CD14-positive monocyte (primary cell): ENCODE measurements around the gene ADIRF. TPM values are rescaled to one million over a fixed set of nuclear protein-coding genes. Genes with fewer than 3 reads are reported as not detected.
A peak's percentile ranks its signal among the peaks of the same experiment; 100 is the strongest.

Source experiments
- DNase-seq, 3 donors: peaks; one replicate each; pipeline ENCODE4 v3.0.0-alpha.2; 2011 to 2022
- H2AFZ ChIP-seq: 2 replicates; pipeline ENCODE4 v1.6.0; 2012; ENCODE audit warnings: mild to moderate bottlenecking, low read depth, low read length, inconsistent platforms; ENCODE audit not compliant: insufficient read depth, poor library complexity, severe bottlenecking
- H3K27ac ChIP-seq, 2 donors: 1 replicate in 1 of 2; 2 replicates in 1 of 2; pipeline ENCODE4 v1.5.1; 2012 to 2013; ENCODE audit warnings: low read length in 2 of 2, control low read depth in 1 of 2, inconsistent platforms in 1 of 2, low read depth in 1 of 2, mild to moderate bottlenecking in 1 of 2
- H3K27me3 ChIP-seq, 2 donors: one replicate each; pipeline versions ENCODE4 v1.6.0 to v1.6.1; 2011 to 2013; ENCODE audit warnings: low read length in 2 of 2; ENCODE audit not compliant: control insufficient read depth in 2 of 2, insufficient read depth in 2 of 2
- H3K36me3 ChIP-seq, 2 donors: replicated peaks in 1 of 2; 1 replicate in 1 of 2; 2 replicates in 1 of 2; pipeline versions ENCODE4 v1.5.1 to v1.6.1; 2012 to 2013; ENCODE audit warnings: low read length in 2 of 2, control low read depth in 1 of 2, inconsistent platforms in 1 of 2, mild to moderate bottlenecking in 1 of 2; ENCODE audit not compliant: insufficient read depth in 2 of 2, control insufficient read depth in 1 of 2
- H3K4me1 ChIP-seq, 2 donors: 1 replicate in 1 of 2; 2 replicates in 1 of 2; pipeline versions ENCODE4 v1.5.1 to v1.6.1; 2012 to 2013; ENCODE audit warnings: low read length in 2 of 2, control low read depth in 1 of 2, inconsistent platforms in 1 of 2, mild to moderate bottlenecking in 1 of 2, moderate library complexity in 1 of 2; ENCODE audit not compliant: insufficient read depth in 2 of 2, control insufficient read depth in 1 of 2
- H3K4me2 ChIP-seq: replicated peaks from 2 replicates; pipeline ENCODE3; 2012; ENCODE audit warnings: low read length, moderate library complexity, mild to moderate bottlenecking; ENCODE audit not compliant: poor library complexity, severe bottlenecking; ENCODE audit errors: extremely low read depth
- H3K4me3 ChIP-seq, 3 experiments: fragments of 200-600 bp in 1 of 3; sonication (generic) in 1 of 3; replicated peaks in 1 of 3; 1 replicate in 2 of 3; 2 replicates in 1 of 3; pipeline ENCODE4 v1.5.1; 2011 to 2013; ENCODE audit warnings: low read length in 3 of 3, mild to moderate bottlenecking in 3 of 3, control low read depth in 2 of 3, low read depth in 2 of 3, inconsistent platforms in 1 of 3, moderate library complexity in 1 of 3
- H3K79me2 ChIP-seq: 2 replicates; pipeline ENCODE4 v1.6.0; 2012; ENCODE audit warnings: mild to moderate bottlenecking, control low read depth, inconsistent platforms, low read length, moderate library complexity; ENCODE audit not compliant: insufficient read depth
- H3K9ac ChIP-seq: 2 replicates; pipeline ENCODE4 v1.6.0; 2017; ENCODE audit warnings: low read length, mild to moderate bottlenecking; ENCODE audit not compliant: insufficient read depth, poor library complexity, severe bottlenecking
- H3K9me3 ChIP-seq, 2 donors: replicated peaks in 1 of 2; 1 replicate in 1 of 2; 2 replicates in 1 of 2; pipeline versions ENCODE4 v1.5.1 to v1.6.1; 2012 to 2013; ENCODE audit warnings: low read length in 2 of 2, control low read depth in 1 of 2; ENCODE audit not compliant: control insufficient read depth in 1 of 2, insufficient read depth in 1 of 2
- H4K20me1 ChIP-seq: 2 replicates; pipeline ENCODE4 v1.6.0; 2012; ENCODE audit warnings: mild to moderate bottlenecking, low read length, control low read depth, moderate library complexity; ENCODE audit not compliant: insufficient read depth
- H3K27ac Mint-ChIP-seq, 7 donors: one replicate each; pipeline ENCODE4 v1.8.0; 2020; ENCODE audit warnings: mild to moderate bottlenecking in 7 of 7, mixed read lengths in 7 of 7, moderate library complexity in 6 of 7, inconsistent platforms in 2 of 7
- H3K27me3 Mint-ChIP-seq, 3 donors: one replicate each; pipeline ENCODE4 v1.8.0; 2021 to 2022; ENCODE audit warnings: low read depth in 3 of 3, mild to moderate bottlenecking in 3 of 3, mixed read lengths in 3 of 3, moderate library complexity in 3 of 3, inconsistent platforms in 1 of 3
- H3K36me3 Mint-ChIP-seq, 2 donors: one replicate each; pipeline ENCODE4 v1.8.0; 2020; ENCODE audit warnings: mixed read lengths in 2 of 2, inconsistent platforms in 1 of 2, mild to moderate bottlenecking in 1 of 2
- H3K4me1 Mint-ChIP-seq: one replicate; pipeline ENCODE4 v1.8.0; 2020; ENCODE audit warnings: mild to moderate bottlenecking, mixed read lengths
- H3K4me3 Mint-ChIP-seq, 2 donors: one replicate each; pipeline ENCODE4 v1.8.0; 2020; ENCODE audit warnings: mild to moderate bottlenecking in 2 of 2, mixed read lengths in 2 of 2, moderate library complexity in 1 of 2
- H3K9me3 Mint-ChIP-seq, 7 donors: one replicate each; pipeline ENCODE4 v1.8.0; 2020 to 2022; ENCODE audit warnings: mixed read lengths in 7 of 7, mild to moderate bottlenecking in 6 of 7, moderate library complexity in 6 of 7, inconsistent platforms in 2 of 7
- WGBS: methylation state at CpG from one replicate; pipeline ENCODE4 v1.1.5; 2013; ENCODE audit warnings: missing lambda C conversion rate; ENCODE audit not compliant: insufficient coverage; 5-methylcytosine and 5-hydroxymethylcytosine counted together
- intact Hi-C, 2 donors: fragments of 100-400 bp; cut with micrococcal nuclease; formaldehyde crosslinking; loops; one replicate each; pipeline versions ENCODE4 v1.15.0 to v1.15.1; 2023
- polyA plus RNA-seq, 3 donors: library from polyadenylated mRNA; depleted of rRNA in 1 of 3; unstranded in 2 of 3; stranded (reverse) in 1 of 3; fragments of 300-500 nt in 2 of 3; fragments of >200 nt in 1 of 3; fragmentation: Illumina TruSeq in 2 of 3; gene quantifications; 1 replicate in 2 of 3; 2 replicates in 1 of 3; pipeline ENCODE4 v1.2.3, GENCODE V29; 2012 to 2021
- TF ChIP-seq, protein P1 (sequence below): fragments of 200-600 bp; IDR thresholded peaks from one replicate; pipeline ENCODE4 v1.8.0; 2022; ENCODE audit warnings: antibody characterized with exemption, mild to moderate bottlenecking

Gene ADIRF
- polyA plus RNA-seq, 3 donors, result 0.19 TPM; not detected in 2

DNA sequence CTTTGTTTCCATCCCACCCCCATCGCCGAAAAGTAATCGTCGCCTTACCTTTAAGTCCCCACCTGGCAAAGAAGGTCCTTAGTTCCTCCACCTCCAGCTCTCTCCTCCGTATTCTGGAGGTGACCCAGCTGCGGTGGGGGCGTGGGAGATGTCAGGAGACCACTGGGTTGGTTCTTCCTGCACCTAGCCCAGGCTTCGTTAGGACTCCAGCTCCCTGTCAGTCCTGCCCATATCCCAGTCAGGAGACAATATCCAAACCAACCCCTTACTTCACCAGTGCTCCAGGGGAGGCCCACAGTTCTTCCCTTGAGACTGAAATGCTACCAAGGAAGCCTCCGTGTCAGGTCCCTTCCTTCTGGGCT, 693 bp downstream of the ADIRF start:
- Histone ChIP-seq H3K4me3 (no peak overlapping the region), H3K27ac (no peak overlapping the region), H3K79me2 (no peaks in the 10 kb centered on the region), H2AFZ (no peak overlapping the region), H3K36me3 (no peaks in the 10 kb centered on the region), H3K9ac (no peak overlapping the region), H3K4me2 (no peak overlapping the region), H3K9me3 (no peaks in the 10 kb centered on the region), H3K27me3 (peaks cover 19 to 49% of the 10 kb centered on the region in 2 donors), H4K20me1 (no peaks in the 10 kb centered on the region), H3K4me1 (peaks cover 40 to 50% of the 10 kb centered on the region in 2 donors)
- H3K4me1 Mint-ChIP-seq, result peaks cover 39% of the 10 kb centered on the region
- H3K9me3 Mint-ChIP-seq, result peaks cover 0 to 7% (median 0%) of the 10 kb centered on the region in 7 donors
- peaks cover 52 to 85% (median 59%) of the 10 kb centered on the region in 3 donors for H3K27me3 Mint-ChIP-seq
- DNase-seq, result no peak
- H3K27ac Mint-ChIP-seq, result peak overlapping the region in 2 of 7 donors; percentile 23 to 76
- 56% methylated on average over 1 of the region's 9 CpGs for WGBS
- H3K4me3 Mint-ChIP-seq, result peak overlapping the region in 1 of 2 donors; percentile 70
- peaks cover 0 to 4% of the 10 kb centered on the region in 2 donors for H3K36me3 Mint-ChIP-seq
- intact Hi-C loops, result no loop called here
- TF ChIP-seq, protein P1, sequence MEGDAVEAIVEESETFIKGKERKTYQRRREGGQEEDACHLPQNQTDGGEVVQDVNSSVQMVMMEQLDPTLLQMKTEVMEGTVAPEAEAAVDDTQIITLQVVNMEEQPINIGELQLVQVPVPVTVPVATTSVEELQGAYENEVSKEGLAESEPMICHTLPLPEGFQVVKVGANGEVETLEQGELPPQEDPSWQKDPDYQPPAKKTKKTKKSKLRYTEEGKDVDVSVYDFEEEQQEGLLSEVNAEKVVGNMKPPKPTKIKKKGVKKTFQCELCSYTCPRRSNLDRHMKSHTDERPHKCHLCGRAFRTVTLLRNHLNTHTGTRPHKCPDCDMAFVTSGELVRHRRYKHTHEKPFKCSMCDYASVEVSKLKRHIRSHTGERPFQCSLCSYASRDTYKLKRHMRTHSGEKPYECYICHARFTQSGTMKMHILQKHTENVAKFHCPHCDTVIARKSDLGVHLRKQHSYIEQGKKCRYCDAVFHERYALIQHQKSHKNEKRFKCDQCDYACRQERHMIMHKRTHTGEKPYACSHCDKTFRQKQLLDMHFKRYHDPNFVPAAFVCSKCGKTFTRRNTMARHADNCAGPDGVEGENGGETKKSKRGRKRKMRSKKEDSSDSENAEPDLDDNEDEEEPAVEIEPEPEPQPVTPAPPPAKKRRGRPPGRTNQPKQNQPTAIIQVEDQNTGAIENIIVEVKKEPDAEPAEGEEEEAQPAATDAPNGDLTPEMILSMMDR, result no peak

DNA sequence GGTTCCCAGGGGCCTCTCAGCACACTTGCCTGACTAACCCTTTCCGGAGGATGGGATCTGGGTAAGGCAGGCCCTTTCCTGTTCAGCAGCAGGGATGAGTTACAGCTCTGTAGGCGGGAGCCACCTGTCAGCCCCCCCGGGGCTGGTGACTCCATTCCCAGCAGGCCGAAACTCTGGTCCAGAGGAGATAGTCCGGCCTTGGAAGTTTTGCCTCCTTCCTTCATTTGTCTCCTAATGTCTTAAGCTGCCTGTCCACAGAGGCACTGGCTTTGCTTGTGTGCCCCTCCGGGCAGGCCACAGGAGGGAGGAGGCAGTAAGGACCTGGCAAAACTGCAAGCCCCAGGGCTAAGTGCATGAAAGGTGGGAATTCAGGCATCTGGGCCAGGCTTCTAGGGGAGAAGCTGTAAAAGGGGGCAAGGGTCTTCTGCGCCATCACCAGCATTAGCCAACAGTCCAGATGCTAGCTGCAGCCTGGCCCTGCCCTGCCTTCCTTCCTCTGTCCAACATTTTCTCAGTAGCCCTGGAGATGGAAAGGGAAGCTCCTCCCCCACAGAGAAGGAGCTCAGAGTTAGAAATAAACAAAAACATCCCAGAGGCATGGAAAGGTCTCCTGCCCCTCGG, 1.2 kb downstream of the ADIRF start:
- no peaks in the 10 kb centered on the region for H3K36me3 ChIP-seq
- no peaks in the 10 kb centered on the region for H4K20me1 ChIP-seq
- Mint-ChIP-seq H3K9me3 (peaks cover 0 to 7% (median 2%) of the 10 kb centered on the region in 7 donors), H3K27ac (peak overlapping the region in 3 of 7 donors; percentile 15 to 61 (median 23)), H3K4me3 (peak overlapping the region; percentile 70 to 81), H3K36me3 (peaks cover 0 to 4% of the 10 kb centered on the region in 2 donors), H3K4me1 (peaks cover 39% of the 10 kb centered on the region), H3K27me3 (peaks cover 52 to 82% (median 64%) of the 10 kb centered on the region in 3 donors)
- WGBS, result 88% methylated on average over 6 of the region's 8 CpGs
- H2AFZ ChIP-seq, result no peak overlapping the region
- H3K4me1 ChIP-seq, result peaks cover 40 to 50% of the 10 kb centered on the region in 2 donors
- H3K4me2 ChIP-seq, result no peak overlapping the region
- H3K9ac ChIP-seq, result no peak overlapping the region
- H3K27me3 ChIP-seq, result peaks cover 19 to 49% of the 10 kb centered on the region in 2 donors
- TF ChIP-seq, protein P1, result no peak
- H3K4me3 ChIP-seq, result no peak overlapping the region
- H3K9me3 ChIP-seq, result no peaks in the 10 kb centered on the region
- no peak overlapping the region for H3K27ac ChIP-seq
- no peaks in the 10 kb centered on the region for H3K79me2 ChIP-seq
- intact Hi-C loops, result loop anchor here (5.0 to 10.0 kb wide), 2 partner anchors 123 to 125 kb away; partner anchors contain the start of genes GLUD1 (in 2 of the 2) and SHLD2 (in 1 of the 2)
- no peak for DNase-seq
